Measurements from ENCODE around the gene GANAB. TPM values are rescaled to one million over a fixed set of nuclear protein-coding genes. Genes with fewer than 3 reads are reported as not detected.
A peak's percentile ranks its signal among the peaks of the same experiment; 100 is the strongest.
"Not testable (repeated sequence)": the region's sequence is repeated elsewhere in the genome, so short reads cannot be mapped to it uniquely, and the experiment has no call there.

Gene GANAB
- polyA plus RNA-seq, 5 donors = 288 to 339 (median 312) TPM

DNA sequence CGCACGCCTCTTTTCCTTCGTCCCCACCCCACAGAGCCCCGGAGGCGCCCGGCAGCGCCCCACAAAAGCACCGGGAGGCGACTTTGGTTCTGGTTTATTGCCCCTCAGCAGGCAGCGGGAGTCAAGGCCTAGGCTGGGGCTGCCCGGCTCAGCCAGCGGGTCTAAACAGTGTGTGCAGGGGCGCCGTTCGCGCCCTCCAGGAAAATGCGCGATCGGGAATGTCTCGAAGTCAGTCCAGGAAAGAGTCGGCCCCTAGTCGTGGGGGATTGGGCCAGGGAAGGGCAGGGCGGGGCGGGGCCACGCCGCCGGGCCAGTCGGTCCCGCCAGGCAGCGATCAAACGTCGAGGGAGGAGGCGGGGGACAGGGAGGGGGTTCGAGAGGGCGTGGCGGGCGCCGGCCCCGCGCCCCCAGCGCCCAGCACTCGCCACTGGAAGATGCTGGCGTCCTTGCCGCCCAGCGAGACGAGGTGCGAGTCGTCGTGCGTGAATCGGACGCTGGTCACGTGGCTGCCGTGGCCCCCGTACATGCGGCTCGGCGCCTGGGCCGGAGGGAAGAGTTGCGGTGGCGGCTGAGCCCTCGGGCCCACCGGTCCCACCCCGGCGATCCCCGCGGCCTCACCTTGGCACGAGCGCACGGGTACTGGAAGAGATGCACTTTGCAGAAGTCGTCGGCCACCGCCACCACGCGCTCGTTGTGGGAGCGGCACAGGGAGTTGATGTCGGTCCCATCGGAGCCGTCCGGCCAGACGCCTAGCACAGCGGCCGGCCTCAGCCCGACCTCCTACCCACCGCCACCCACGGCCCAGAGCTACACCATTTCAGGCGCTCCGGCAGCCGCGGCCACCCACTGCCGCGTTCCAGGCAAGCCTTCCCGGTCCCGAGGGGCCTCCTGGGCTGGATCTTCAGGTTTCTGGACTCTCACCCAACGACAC lies 44.0 kb downstream of the GANAB start:
- peak; percentile 50 to 72 for DNase-seq

DNA sequence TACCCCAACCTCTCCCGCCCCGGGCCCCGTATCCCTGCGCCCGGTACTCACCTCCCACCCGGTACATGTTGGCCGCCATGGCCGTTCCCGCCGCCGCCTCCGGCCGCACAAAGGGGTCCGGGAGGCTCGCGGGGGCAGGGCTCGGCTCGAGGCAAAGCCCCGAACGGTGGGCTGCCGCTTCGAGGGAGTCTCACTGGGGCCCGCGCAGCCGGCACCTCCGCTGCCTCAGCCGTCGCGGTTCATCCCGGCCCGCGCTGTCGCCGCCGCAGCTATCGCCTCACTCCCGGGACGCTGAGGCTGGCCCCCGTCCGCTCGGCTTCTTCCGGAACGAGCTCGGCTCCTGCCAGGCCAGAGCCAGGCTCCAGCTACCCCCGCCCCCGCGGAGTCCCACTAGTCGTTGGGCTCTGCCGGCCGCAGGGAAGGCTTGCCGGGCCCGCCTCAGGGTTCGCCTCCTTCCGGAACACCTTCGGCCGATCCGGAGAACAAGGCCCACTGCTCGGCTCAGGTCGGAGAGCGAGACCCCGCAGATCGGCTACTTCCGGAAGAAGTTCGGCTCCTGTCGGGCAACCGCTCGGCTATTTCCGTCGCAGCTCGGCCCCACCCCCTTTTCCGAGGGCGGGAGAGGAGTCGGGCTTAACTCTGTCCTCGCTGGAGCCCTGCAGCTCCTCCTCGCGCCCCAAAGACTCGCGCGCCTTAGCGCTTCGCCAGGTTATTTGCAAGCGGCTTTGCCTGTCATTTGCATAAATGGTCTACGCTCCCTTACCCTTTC lies 44.9 kb downstream of the GANAB start, which contains the start of gene MTA2:
TSS of gene MTA2 (minus strand) at position 494 of the 769 bp plus-strand sequence. CDS start at position 79, 415 bp downstream.
- peak; percentile 97 to 98 for DNase-seq

GRCh38 chr11:62601122-62601371 lies 45.4 kb downstream of the GANAB start:
- no peak for DNase-seq

DNA sequence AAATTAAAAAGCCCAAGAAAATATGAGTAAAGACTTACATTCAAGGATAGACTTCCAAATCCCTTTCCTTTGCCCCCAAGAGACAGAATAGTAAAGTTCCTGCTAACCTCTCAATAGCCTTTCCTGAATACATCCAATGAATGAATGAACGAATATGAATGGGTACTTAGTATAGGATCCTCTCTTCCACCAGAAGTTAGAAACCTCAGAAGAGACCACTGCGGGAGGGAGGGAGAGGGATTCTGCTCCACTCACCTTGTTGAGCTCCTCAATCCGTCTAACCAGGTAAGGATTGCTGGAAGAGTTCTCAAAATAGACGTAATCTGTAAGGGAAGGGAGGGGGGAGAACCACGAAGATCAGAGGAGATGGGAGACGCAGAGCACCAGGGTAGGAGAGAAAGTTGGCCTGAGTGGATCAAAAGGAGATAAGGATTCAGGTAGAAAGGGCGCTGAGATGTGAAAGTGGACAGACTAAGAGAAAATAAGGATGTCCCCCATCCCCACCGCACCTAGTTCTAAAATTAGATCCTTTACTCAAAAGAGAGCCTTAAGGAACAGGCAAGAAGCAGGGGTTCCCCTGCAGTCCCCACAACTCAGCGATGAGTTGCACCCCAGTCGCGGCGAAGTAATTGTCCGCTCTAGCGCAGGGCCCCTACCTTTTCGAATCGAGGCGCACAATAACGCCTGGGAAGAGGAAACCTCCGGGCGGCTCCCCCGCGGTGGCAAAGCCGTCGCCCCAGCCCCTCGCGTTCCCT lies 45.9 kb downstream of the GANAB start:
- no peak for DNase-seq

DNA sequence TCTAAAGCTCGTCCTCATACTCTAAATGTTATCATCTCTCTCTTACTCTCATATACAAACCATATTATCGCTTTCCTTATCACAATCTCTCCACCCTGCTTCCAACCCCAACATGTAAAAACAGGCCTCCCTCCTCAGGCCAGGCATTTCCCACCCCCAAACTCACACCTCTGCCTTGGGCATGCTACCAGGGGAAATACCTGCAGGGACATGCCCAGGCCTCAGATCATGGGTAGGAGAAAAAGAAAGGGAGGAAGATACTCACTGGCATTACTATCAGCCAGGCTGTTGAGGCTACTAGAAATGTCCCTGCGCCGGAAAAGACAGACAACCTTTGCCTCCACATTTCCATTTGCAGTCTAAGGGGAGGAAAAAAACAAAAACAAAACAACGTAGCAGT lies 46.5 kb downstream of the GANAB start:
- no peak for DNase-seq

DNA sequence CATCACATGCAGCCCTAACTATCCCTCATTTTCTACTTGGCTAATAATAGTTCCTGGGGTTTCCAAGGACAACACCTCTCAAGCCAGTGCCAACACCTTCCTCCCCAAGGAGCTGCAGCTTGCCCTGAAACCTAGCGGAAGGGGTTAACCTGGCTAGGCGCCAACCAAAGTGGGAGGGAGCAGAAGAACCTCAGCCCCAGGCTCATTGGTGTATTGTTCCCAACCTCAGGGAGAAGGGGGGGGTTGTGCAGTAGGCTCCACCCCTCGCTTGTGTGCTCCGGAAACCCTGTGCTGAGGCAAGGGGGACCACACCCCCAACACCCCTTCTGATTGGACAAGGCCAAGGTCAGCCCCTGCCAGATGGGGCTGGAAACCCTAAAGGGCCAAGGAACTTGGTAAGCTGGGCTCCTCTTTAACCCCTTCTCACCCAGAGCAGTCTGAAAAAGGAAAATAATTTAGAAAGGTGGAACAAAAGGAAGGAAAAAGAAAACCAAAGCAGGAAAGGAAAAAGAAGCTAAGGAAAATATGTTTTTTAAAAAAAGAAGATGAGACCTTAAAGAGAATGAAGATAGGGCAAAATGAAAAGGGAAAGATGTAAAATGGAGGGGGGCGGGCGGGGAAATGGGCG lies 47.2 kb downstream of the GANAB start:
- peak; percentile 90 to 92 for DNase-seq

- no peak for DNase-seq
Measured at GRCh38 chr11:62595124-62595523, 51.3 kb downstream of the GANAB start.

DNA sequence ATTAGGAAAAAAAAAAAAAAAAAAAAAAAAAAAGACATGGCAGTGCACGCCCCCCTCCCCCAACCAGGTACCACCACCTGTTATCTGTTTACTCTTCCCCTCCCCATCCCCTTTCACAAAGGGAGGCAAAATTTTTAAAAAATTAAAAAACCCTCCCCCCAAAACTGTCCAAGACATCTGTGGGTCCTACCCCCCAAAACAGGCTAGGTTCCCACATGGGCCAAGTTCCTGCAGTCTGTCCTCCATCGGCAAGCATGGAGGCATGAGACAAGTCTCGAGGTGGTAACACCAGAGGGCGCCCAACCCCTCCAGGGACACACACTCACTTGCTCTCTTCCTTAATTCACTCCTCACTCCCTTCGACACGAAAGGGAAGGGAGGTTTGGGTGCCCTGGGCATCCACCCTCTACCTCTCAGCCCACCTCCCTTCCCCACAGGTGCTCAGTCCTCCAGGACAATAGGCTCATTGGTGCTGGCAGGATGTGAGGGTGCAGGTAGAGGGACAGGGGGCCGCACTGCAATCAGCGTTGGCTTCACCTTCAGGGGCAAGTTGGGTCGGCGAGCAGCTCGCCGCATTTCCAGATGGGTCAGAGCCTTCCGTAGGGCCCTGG lies 52.9 kb downstream of the GANAB start:
- DNase-seq = peak in 1 of 2 donors; percentile 42

DNA sequence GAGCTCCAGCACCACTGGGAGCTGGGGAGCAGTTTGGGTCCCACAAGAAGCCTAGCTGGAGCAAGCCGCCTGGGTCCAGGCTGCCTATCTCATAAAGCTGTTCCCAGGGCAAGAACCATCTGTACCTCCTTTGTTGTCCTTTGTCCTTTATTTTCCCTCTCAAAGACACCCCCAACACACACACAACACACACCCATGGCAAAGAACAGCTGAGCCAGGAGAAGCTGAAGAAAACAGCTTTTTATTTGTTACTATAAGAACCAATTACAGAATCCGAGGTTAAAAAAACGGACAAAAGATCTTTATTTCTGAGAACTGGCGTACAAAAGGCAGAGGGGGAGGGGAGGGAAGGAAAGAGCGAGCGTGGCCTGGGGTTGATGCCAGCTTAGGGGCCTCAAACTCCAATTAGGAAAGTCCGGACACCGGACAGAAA lies 53.4 kb downstream of the GANAB start:
- no peak for DNase-seq

- DNase-seq = no peak
Measured at GRCh38 chr11:62592146-62592815, 54.1 kb downstream of the GANAB start.

DNA sequence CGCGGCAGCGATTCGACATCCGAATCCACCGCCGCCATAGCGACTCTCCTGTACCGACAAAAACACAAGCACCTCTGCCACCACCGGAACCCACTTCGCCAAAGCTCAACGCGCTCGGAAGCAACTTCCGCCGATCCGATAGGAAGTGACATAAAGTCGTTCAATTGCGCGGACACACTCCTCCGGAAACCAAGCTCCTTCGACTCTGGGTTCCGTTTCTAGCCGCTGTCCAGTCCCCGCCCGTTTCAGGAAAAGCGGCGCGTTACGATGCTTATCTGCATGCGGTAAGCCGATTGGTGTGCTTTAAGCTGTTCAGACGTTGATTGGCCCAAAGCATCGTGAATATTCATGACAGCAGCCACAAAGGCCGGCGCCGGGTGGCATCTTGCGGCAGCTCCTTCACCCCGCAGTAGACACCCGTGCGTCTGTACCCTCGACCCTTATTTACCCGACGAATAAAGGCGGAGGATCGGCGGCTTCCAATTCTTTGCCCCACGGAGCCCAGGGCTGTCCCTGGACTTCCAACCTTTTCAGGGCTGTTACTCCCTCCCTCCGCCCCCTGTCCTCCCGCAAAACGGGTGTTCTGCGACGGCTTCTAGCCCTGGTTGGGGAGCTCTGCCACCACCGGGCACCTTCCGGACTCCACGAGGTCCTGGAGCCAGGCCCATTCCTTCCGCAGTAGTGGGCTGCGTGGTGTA lies 54.8 kb downstream of the GANAB start, which contains the start of gene TUT1:
TSS of gene TUT1 (minus strand) at position 76 of the 698 bp plus-strand sequence. CDS start at position 38, 38 bp downstream.
- peak; percentile 96 to 97 for DNase-seq

GRCh38 chr11:62588966-62589637 lies 57.3 kb downstream of the GANAB start:
- no peak for DNase-seq

DNA sequence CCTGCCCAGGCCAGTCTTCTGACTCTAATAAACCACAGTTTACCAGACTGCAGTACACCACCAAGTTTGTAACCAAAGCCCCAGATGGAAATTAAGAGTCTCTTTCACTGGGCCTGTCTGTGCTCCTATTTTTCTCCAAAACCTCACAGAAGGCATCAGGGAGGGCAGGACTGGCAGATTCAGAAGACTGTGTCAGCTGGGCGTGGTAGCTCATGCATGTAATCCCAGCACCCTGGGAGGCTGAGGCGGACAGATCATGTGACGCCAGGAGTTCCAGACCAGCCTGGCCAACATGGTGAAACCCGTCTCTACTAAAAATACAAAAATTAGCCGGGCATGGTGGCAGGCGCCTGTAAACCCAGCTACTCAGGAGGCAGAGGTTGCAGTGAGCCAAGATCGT lies 61.1 kb downstream of the GANAB start:
- DNase-seq = not testable (repeated sequence)

DNA sequence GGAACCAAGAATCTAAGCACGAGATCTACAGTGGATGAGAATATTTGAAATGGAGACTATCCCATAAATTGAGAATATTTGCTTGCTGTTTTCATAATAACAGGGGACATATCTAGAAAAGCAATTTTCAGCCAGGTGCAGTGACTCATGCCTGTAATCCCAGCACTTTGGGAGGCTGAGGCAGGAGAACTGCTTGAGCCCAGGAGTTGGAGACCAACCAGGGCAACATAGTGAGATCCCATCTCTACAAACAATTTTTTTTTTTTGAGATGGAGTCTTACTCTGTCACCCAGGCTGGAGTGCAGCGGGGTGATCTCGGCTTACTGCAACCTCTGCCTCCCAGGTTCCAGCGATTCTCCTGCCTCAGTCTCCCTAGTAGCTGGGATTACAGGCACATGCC lies 64.7 kb downstream of the GANAB start:
- DNase-seq = not testable (repeated sequence)

DNA sequence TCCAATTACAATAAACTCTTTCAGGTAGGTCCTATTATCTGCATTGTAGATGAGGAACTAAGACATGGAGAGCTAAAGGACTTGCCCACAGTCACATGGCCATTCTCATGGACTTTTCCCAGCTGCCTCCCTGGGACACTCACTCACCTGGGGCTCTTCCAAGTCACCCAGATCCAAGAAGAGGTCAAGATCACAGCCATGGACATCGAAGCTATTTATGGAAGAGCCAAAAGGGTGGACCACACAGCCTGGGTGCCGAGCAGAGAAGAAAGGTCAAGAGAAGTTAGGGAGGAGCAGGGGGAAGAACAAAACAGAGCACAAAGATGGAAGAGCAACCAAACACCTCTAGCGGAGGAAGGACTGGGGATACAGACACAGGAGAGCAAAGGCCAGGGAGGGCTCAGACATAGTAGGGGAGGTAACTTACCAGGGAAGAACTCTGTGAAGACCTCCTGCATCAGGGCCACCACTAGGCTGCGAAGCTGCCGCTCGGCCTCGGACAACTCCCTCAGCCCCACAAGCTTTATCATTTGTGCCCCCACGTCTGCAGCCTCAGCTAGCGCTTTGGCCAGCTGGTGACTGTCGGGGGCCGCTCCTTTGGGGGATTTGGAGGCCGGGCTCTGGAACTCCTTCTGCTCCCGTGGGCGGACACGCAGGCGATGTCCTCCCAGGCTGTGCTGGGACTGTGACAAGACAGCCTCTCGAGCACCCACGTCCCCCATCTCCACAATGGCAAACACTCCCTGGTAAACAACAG lies 65.3 kb downstream of the GANAB start:
- no peak for DNase-seq

GRCh38 chr11:62579252-62579651 lies 67.2 kb downstream of the GANAB start:
- DNase-seq = no peak

GRCh38 chr11:62578541-62578940 lies 67.9 kb downstream of the GANAB start:
- DNase-seq = no peak

DNA sequence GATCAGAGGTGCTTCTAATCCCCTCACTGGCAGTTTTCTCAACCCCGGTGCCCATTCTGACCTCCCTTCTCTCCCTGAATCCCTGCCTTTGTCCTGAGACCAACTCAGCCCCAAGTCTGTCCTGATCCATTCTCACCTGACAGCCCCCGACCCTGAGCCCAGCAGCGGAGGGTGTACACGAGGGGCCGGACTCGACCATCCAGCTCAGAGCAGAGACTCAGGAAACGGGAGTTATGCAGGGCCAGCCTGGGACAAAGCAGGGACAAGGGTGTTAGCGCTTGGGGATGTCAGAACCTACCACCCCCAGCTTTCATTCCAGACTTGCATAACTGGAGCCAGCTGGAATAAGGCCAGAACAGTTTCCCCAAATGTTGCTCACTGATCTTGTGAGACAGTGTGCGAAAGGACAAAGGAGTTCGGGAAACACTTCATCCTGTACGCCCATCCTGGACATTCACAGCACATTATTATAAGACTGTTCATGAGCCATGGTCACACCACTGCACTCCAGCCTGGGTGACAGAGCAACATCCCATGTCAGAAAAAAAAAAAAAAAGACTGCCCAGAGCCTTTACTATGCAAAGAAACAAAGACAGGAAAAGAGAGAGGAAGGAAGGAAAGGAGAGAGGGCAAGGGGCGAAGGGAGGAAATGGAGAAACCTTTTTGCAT lies 69.2 kb downstream of the GANAB start:
- DNase-seq = no peak

Data from right lung (tissue), 5 donors.